Measurements from ENCODE around the gene MBOAT7. TPM values are rescaled to one million over a fixed set of nuclear protein-coding genes. Genes with fewer than 3 reads are reported as not detected.

MBOAT7 gene
- polyA plus RNA-seq, 1 experiment = 45.1 TPM

- no peak for TF ChIP-seq CTCF (IDR thresholded peaks at IDR 0.05; ENCODE audit: low read depth, low read length)
- POLR2A ChIA-PET = interaction anchor here (0.7 to 2.2 kb wide), 2 partner anchors 10 to 32 kb away, joined by 6 read pairs; partner anchors contain the start of gene LENG1
- DNase-seq (ENCODE audit: low read depth, low spot score) = no peak
- CTCF ChIA-PET = interaction anchor here (0.7 to 2.5 kb wide), 13 partner anchors 11 to 279 kb away, joined by 3 to 14 read pairs (median 4); partner anchors contain the start of genes LILRB3, MBOAT7 and TSEN34
- H3K27ac ChIP-seq (ENCODE audit: low read depth, low read length) = no peak overlapping the region
- no peak overlapping the region for H3K4me3 ChIP-seq (ENCODE audit: low read depth, low read length)
- H3K9me3 ChIP-seq (ENCODE audit: control insufficient read depth, insufficient read depth, low read length) = peaks cover 15% of the 10 kb centered on the region
- H3K27me3 ChIP-seq (ENCODE audit: control insufficient read depth, insufficient read depth, low read length) = no peaks in the 10 kb centered on the region
Measured at GRCh38 chr19:54169149-54169740, 20.1 kb downstream of the MBOAT7 start.

- CTCF ChIA-PET = interaction anchor here (0.6 to 2.5 kb wide), 12 partner anchors 13 to 388 kb away, joined by 3 to 14 read pairs (median 4); partner anchors contain the start of genes LILRB3, MBOAT7 and TSEN34
- H3K9me3 ChIP-seq (ENCODE audit: control insufficient read depth, insufficient read depth, low read length) = peaks cover 16% of the 10 kb centered on the region
- no peaks in the 10 kb centered on the region for H3K27me3 ChIP-seq (ENCODE audit: control insufficient read depth, insufficient read depth, low read length)
- DNase-seq (ENCODE audit: low read depth, low spot score) = no peak
- no peak overlapping the region for H3K27ac ChIP-seq (ENCODE audit: low read depth, low read length)
- TF ChIP-seq CTCF (IDR thresholded peaks at IDR 0.05; ENCODE audit: low read depth, low read length) = peak; percentile 89
- POLR2A ChIA-PET = interaction anchor here (0.7 to 2.2 kb wide), 2 partner anchors 9 to 22 kb away, joined by 6 read pairs; partner anchors contain the start of gene LENG1
- no peak overlapping the region for H3K4me3 ChIP-seq (ENCODE audit: low read depth, low read length)
Measured at GRCh38 chr19:54168174-54168917, 21.0 kb downstream of the MBOAT7 start.

- H3K9me3 ChIP-seq (ENCODE audit: control insufficient read depth, insufficient read depth, low read length) = peaks cover 23% of the 10 kb centered on the region
- no peak overlapping the region for H3K27ac ChIP-seq (ENCODE audit: low read depth, low read length)
- no peak overlapping the region for H3K4me3 ChIP-seq (ENCODE audit: low read depth, low read length)
- TF ChIP-seq CTCF (IDR thresholded peaks at IDR 0.05; ENCODE audit: low read depth, low read length) = no peak
- no peak for DNase-seq (ENCODE audit: low read depth, low spot score)
- ChIA-PET POLR2A (interaction anchor here (0.7 kb wide), 1 partner anchor 487 kb away, joined by 3 read pairs; no protein-coding TSS in a partner anchor), CTCF (no interaction called here)
- no peaks in the 10 kb centered on the region for H3K27me3 ChIP-seq (ENCODE audit: control insufficient read depth, insufficient read depth, low read length)
Measured at GRCh38 chr19:54165222-54165621, 24.2 kb downstream of the MBOAT7 start.

- Histone ChIP-seq H3K4me3 (ENCODE audit: low read depth, low read length) (peak overlapping the region; percentile 47), H3K9me3 (ENCODE audit: control insufficient read depth, insufficient read depth, low read length) (peaks cover 23% of the 10 kb centered on the region), H3K27ac (ENCODE audit: low read depth, low read length) (no peak overlapping the region), H3K27me3 (ENCODE audit: control insufficient read depth, insufficient read depth, low read length) (no peaks in the 10 kb centered on the region)
- DNase-seq (ENCODE audit: low read depth, low spot score) = no peak
- ChIA-PET CTCF (no interaction called here), POLR2A (interaction anchor here (0.7 kb wide), 1 partner anchor 488 kb away, joined by 3 read pairs; no protein-coding TSS in a partner anchor)
- TF ChIP-seq CTCF (IDR thresholded peaks at IDR 0.05; ENCODE audit: low read depth, low read length) = no peak
Measured at GRCh38 chr19:54164369-54165068, 24.9 kb downstream of the MBOAT7 start.

All from AG04450 (cell line).